ENCODE data around the gene UCKL1. TPM values are rescaled to one million over a fixed set of nuclear protein-coding genes. Genes with fewer than 3 reads are reported as not detected.

Gene UCKL1
- total RNA-seq, 1 donor from 2014 or later, result 49.7 TPM

GRCh38 chr20:63982937-63983336 lies 26.7 kb upstream of the UCKL1 start:
- Mint-ChIP-seq H3K9me3 (no peaks in the 10 kb centered on the region), H3K4me3 (peak overlapping the region; percentile 68), H3K27me3 (peaks cover 6% of the 10 kb centered on the region), H3K36me3 (peaks cover 14% of the 10 kb centered on the region), H3K27ac (peak overlapping the region; percentile 19), H3K4me1 (ENCODE audit: unreplicated experiment) (peaks cover 22% of the 10 kb centered on the region)
- DNase-seq (ENCODE audit: extremely low spot score, unreplicated experiment), result no peak
- no peak for TF ChIP-seq CTCF (conservative IDR thresholded peaks at IDR 0.05)

- Mint-ChIP-seq H3K4me1 (ENCODE audit: unreplicated experiment) (peaks cover 22% of the 10 kb centered on the region), H3K9me3 (no peaks in the 10 kb centered on the region), H3K27me3 (peaks cover 13% of the 10 kb centered on the region), H3K27ac (peak within 1 kb of the TSS; percentile 95), H3K36me3 (peaks cover 10% of the 10 kb centered on the region), H3K4me3 (peak within 1 kb of the TSS; percentile 96)
- DNase-seq (ENCODE audit: extremely low spot score, unreplicated experiment), result peak; percentile 96
- peak; percentile 87 for TF ChIP-seq CTCF (conservative IDR thresholded peaks at IDR 0.05)
These were observed 24.9 kb upstream of the UCKL1 start, which contains the start of gene PRPF6 for GRCh38 chr20:63980806-63981728. PRPF6 (plus strand) TSS chr20:63981132; CDS start chr20:63981246, 114 bp downstream.

GRCh38 chr20:63980317-63980805 lies 24.1 kb upstream of the UCKL1 start:
- Mint-ChIP-seq H3K4me3 (peak overlapping the region; percentile 96), H3K27me3 (peaks cover 14% of the 10 kb centered on the region), H3K9me3 (no peaks in the 10 kb centered on the region), H3K36me3 (peaks cover 5% of the 10 kb centered on the region), H3K27ac (peak overlapping the region; percentile 95), H3K4me1 (ENCODE audit: unreplicated experiment) (peaks cover 22% of the 10 kb centered on the region)
- TF ChIP-seq CTCF (conservative IDR thresholded peaks at IDR 0.05), result no peak
- DNase-seq (ENCODE audit: extremely low spot score, unreplicated experiment), result no peak

- Mint-ChIP-seq H3K36me3 (peaks cover 5% of the 10 kb centered on the region), H3K27ac (peak within 1 kb of the TSS; percentile 95), H3K4me1 (ENCODE audit: unreplicated experiment) (peaks cover 22% of the 10 kb centered on the region), H3K4me3 (peak within 1 kb of the TSS; percentile 96), H3K27me3 (peaks cover 14% of the 10 kb centered on the region), H3K9me3 (no peaks in the 10 kb centered on the region)
- peak; percentile 78 for DNase-seq (ENCODE audit: extremely low spot score, unreplicated experiment)
- TF ChIP-seq CTCF (conservative IDR thresholded peaks at IDR 0.05), result peak; percentile 69
These were observed 23.5 kb upstream of the UCKL1 start, which contains the start of gene SAMD10 for GRCh38 chr20:63979557-63980316. SAMD10 (minus strand) TSS chr20:63979642; CDS start chr20:63979467, 175 bp downstream.

- DNase-seq (ENCODE audit: extremely low spot score, unreplicated experiment), result no peak
- H3K36me3 Mint-ChIP-seq, result no peaks in the 10 kb centered on the region
- peaks cover 14% of the 10 kb centered on the region for H3K27me3 Mint-ChIP-seq
- peaks cover 22% of the 10 kb centered on the region for H3K4me1 Mint-ChIP-seq (ENCODE audit: unreplicated experiment)
- H3K4me3 Mint-ChIP-seq, result peak overlapping the region; percentile 81
- H3K27ac Mint-ChIP-seq, result peak overlapping the region; percentile 76
- no peaks in the 10 kb centered on the region for H3K9me3 Mint-ChIP-seq
- TF ChIP-seq CTCF (conservative IDR thresholded peaks at IDR 0.05), result no peak
These were observed 23.0 kb upstream of the UCKL1 start for GRCh38 chr20:63979229-63979556.

Measured in type B pancreatic cell (in vitro differentiated cells).